ENCODE measurements around the gene PTPRM.

DNA sequence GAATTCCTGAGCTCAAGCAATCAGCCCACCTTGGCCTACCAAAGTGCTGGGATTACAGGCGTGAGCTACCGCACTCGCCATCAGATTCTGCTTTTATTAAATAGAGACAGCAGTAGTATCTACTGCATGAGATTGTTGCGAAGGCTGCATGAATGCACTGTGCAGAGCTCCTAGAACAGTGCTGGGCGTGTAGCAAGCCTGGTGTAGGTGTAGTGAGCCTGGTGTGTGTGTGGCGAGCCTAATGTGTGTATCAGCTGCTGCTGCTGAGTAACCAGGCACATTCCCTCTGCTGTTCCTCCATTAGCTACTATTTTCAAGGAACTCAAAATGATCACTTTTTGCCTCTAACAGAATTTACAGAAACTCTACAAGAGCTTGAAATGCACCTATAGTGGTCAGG lies 57.6 kb downstream of the PTPRM start:
- TF ChIP-seq POLR2A (IDR thresholded peaks at IDR 0.05; ENCODE audit: low read depth, low read length) (no peak), POLR2AphosphoS5 (IDR thresholded peaks at IDR 0.05; ENCODE audit: low read depth, low read length) (no peak), SPI1 (IDR thresholded peaks at IDR 0.05; ENCODE audit: low read depth, low read length) (no peak)

All from GM12891 (cell line).